NCI-H146 (cell line): ENCODE data around the gene ELF5.

Source experiments
- DNase-seq: peaks from one replicate; lab custom pipeline; 2025; lab: John Stamatoyannopoulos, UW

ELF5 gene

GRCh38 chr11:34513682-34514449 lies at the start of gene ELF5:
Gene ELF5, minus strand, starts transcription at chr11:34513794. Its CDS starts 8,045 bp downstream, at chr11:34505749.
- no peak for DNase-seq

DNA sequence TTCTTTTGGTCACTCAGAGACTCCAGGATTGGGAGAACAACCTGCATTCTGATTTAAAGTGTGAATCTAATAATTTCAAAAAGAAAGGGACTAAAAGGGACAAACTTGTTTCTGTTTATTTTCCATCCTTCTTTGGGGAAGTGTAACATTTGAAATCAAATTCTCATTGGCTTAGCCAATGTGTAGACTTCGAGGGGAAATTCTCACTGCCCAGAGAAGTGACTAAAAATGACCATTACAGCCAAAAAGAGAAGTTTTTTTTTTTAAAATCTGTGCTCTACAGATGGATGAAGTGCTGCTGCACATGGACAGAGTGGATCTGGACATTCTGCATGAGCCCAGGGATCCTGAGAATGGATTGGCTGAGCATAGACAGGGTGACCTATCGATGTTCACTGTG lies 49.4 kb upstream of the ELF5 start:
- DNase-seq = no peak

- DNase-seq = no peak
Observed at GRCh38 chr11:34560511-34560910, 46.9 kb upstream of the ELF5 start.

DNA sequence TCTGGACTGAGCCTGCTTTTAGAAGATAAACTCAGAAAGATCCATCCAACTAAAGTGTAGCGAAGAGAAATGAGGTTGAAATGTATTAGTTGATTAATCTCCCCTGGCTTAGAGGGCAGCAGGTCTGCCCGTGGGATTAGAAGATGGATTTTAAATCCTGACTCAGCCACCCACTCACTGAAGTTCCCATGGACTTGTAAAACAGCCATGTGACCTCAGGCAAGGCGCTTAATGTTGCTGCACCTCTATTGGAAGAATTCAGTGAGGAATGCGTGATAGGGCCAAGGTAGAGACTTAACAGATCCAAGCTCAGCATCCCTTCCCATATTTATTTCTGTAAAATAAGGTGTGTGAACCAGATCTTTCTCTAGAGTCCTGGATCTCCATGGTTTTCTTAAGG lies 45.1 kb upstream of the ELF5 start:
- DNase-seq = no peak

DNA sequence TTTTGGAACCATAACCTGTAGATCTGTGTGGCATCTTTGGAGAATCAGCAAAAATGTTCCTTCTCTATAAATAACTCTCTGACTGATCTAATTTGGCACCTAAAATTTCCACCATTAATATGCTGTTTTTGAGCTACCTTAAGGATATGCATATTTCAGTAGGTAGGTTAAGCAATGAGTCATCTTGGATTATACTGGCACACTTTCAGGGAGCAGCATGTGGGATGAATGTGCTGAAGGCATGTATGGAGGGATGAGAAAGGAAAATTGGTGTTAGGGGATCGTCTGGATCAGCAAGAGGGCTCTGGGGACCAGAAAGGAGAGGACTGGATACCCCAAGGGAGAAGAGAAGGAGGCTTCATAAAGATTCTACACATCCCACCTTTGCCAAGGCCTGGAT lies 44.6 kb upstream of the ELF5 start:
- no peak for DNase-seq

DNA sequence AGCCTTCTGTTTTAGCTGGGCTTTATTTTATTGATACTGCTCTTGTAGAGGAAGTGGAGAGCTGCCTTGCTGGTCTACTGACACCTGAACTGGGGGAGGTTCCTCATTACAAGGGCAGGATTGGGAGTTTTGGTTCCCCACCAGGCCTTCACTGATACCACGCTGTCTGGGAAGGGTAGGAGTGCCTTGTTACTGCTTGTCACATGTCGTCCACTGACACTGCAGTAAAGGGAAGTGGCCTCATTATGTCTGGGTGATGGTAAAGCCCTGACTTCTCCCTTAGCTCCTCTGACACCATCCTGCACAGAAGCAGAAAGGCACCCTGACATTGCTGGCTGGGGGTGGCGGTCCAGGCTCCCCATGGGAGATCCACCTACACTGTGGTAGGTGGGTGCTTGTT lies 38.7 kb upstream of the ELF5 start:
- DNase-seq = no peak

DNA sequence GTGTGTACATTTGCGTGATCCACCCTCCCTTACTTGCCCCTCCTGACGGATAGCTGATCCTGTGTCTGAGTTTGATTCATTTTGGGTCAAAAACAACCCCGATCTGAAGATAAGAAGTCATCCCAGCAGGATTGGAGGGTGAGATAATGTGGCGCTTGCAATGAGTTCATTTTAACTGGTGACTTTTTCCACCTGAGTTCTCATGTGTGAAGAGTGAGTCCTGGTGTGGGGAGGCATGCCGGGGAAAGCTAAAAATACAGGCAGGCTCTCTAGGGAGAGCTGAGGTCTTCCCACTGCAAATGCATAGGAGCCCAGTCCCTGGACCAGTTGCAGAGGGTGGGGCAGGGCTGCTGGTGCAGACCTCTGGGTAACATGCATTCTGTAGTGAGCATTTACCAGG lies 35.7 kb upstream of the ELF5 start:
- no peak for DNase-seq

GRCh38 chr11:34548278-34548677 lies 34.7 kb upstream of the ELF5 start:
- no peak for DNase-seq

GRCh38 chr11:34546511-34547209 lies 33.1 kb upstream of the ELF5 start:
- DNase-seq = peak; percentile 43

- DNase-seq = no peak
Observed at GRCh38 chr11:34542089-34542488, 28.5 kb upstream of the ELF5 start.

GRCh38 chr11:34540870-34541269 lies 27.3 kb upstream of the ELF5 start:
- DNase-seq = no peak

- peak; percentile 53 for DNase-seq
Observed at GRCh38 chr11:34537636-34538035, 24.0 kb upstream of the ELF5 start.

- DNase-seq = peak; percentile 85
Observed at GRCh38 chr11:34536056-34536455, 22.5 kb upstream of the ELF5 start.

- no peak for DNase-seq
Observed at GRCh38 chr11:34534826-34535225, 21.2 kb upstream of the ELF5 start.

DNA sequence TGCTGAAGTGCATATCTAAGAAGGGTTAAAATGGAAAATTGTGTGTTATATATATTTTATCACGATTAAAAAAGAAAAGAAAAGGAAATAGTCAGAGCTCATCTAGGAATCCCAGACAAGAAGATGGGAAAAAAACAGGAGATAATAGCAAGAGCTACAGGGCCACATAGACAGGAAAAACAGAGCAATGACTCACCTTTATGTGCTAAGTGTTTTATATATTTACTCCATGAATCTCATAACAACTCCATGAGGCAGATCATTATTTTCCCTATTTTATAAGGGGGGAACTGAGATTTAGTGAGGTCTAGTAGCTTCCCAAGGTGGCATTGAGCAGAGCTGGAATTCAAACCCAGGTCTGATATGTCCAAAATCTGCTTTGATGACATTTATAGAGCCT lies 18.1 kb upstream of the ELF5 start:
- DNase-seq = no peak

GRCh38 chr11:34530545-34531234 lies 17.1 kb upstream of the ELF5 start:
- DNase-seq = no peak

- DNase-seq = no peak
Observed at GRCh38 chr11:34529643-34530042, 16.0 kb upstream of the ELF5 start.

DNA sequence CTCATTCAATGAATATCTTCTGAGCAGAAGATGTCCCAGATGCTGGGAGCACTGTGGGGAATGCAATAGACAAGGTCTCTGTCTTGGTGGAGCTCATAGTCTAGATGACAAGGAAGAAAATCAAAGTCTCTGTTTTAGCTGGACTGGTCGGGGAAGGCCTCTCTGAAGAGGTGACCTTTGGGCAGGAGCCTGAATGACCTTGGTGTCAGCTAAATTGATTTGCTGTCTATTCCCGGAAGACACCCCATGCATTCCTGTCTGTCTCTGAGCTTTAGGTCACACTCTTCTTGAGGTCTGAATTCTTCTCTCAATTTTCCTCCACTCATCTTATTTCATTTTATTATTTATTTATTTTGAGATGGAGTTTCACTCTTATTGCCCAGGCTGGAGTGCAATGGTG lies 14.5 kb upstream of the ELF5 start:
- DNase-seq = no peak

- DNase-seq = no peak
Observed at GRCh38 chr11:34525888-34526657, 12.5 kb upstream of the ELF5 start.

DNA sequence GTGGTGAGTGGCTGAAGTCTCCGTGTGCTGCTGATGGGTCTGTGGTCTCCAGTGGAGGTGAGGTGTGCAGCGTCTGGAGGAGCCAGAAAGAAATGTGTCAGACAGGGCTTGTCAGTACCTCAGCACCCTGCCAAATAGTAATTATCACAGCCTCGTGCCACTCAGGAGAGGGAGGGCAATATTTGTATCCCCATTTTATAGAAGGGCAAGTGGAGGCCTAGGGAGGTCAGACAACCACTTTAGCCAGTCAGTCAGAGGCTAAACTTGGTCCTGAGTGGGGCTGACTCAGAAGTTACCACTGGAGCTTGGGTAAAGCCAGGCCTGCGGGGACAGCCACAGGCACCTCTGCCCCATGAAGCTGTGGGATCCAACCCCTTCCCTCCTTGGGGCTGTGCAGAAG lies 11.5 kb upstream of the ELF5 start:
- no peak for DNase-seq

DNA sequence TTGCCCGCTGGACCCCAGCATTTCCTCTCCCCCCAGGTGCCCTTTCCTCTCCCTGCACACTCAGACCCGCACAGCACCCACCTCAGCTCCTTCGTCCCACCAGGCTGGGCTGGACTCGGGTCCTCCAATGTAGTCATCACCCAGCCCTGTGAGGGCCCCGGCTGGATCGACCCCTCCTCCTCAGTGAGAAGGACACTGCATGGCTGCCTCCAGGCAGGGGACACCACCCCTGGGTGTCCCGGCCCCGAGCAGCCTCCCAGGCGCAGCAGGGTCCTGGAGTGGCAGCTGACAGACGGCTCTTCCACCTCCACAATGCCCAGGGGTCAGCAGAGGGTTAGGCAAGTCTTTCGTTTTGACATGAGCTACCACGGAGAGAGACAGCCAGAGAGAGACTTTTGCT lies 11.1 kb upstream of the ELF5 start:
- DNase-seq = no peak

- no peak for DNase-seq
Observed at GRCh38 chr11:34523053-34523452, 9.5 kb upstream of the ELF5 start.
